Ishikawa (cell line): ENCODE measurements around the gene YAP1.

Experiments
- CEBPB ChIP-seq: IDR thresholded peaks from 2 replicates; pipeline ENCODE4 v1.6.1; 2012
- EGR1 ChIP-seq: IDR thresholded peaks from 2 replicates; pipeline ENCODE4 v1.6.1; 2012
- EP300 ChIP-seq: IDR thresholded peaks from 2 replicates; pipeline ENCODE4 v1.6.1; 2012; ENCODE audit warnings: borderline replicate concordance
- MAX ChIP-seq: IDR thresholded peaks from 2 replicates; pipeline ENCODE4 v1.6.1; 2012
- NFIC ChIP-seq: IDR thresholded peaks from 2 replicates; pipeline ENCODE4 v1.6.1; 2012
- RAD21 ChIP-seq: IDR thresholded peaks from 2 replicates; pipeline ENCODE4 v1.6.1; 2012; ENCODE audit warnings: low read depth
- REST ChIP-seq: IDR thresholded peaks from 2 replicates; pipeline ENCODE4 v1.6.1; 2012; ENCODE audit warnings: low read depth, mild to moderate bottlenecking
- TAF1 ChIP-seq: IDR thresholded peaks from 2 replicates; pipeline ENCODE4 v1.6.1; 2012; ENCODE audit warnings: low read depth, mild to moderate bottlenecking
- USF1 ChIP-seq: IDR thresholded peaks from 2 replicates; pipeline ENCODE4 v1.6.1; 2012
- YY1 ChIP-seq: IDR thresholded peaks from 2 replicates; pipeline ENCODE4 v1.6.1; 2012; ENCODE audit warnings: low read depth
- ZBTB7A ChIP-seq: IDR thresholded peaks from 2 replicates; pipeline ENCODE4 v1.6.1; 2012; ENCODE audit warnings: low read depth

GRCh38 chr11:102062106-102062505 lies 48.1 kb upstream of the YAP1 start:
- TF ChIP-seq EGR1 = no peak
- no peak for TF ChIP-seq TAF1
- no peak for TF ChIP-seq YY1
- TF ChIP-seq RAD21 = no peak
- TF ChIP-seq MAX = no peak
- no peak for TF ChIP-seq NFIC
- TF ChIP-seq ZBTB7A = no peak
- TF ChIP-seq EP300 = no peak
- no peak for TF ChIP-seq USF1
- no peak for TF ChIP-seq CEBPB
- no peak for TF ChIP-seq REST
